HCT116 (cell line): Measurements from ENCODE around the gene SLC9A7. TPM values are rescaled to one million over a fixed set of nuclear protein-coding genes. Genes with fewer than 3 reads are reported as not detected.

Source experiments
- ATAC-seq: fragments of 200-7000 bp; cut with Tn5 transposase; 2 replicates; pipeline ENCODE4 v1.9.1; 2020; ENCODE audit warnings: mild to moderate bottlenecking, moderate library complexity
- BruUV-seq: library from RNA; stranded (reverse); fragments of 400-500 nt; replicated peaks from 2 replicates; lab custom pipeline; 2021; lab: Mats Ljungman, UMichigan
- CTCF ChIA-PET: fragments of 300-600 bp; sonication (Branson Sonifier 250); formaldehyde crosslinking; loops from one replicate; lab custom pipeline; 2021; ENCODE audit warnings: antibody characterized with exemption; lab: Charles Lee
- POLR2A ChIA-PET: fragments of 300-600, 350-600 bp; sonication (Branson Sonifier 250); formaldehyde crosslinking; loops from one replicate; lab custom pipeline; 2021; ENCODE audit warnings: antibody characterized with exemption; lab: Charles Lee
- RAD21 ChIA-PET, 2 experiments: fragments of 300-600 bp; sonication (Branson Sonifier 250); formaldehyde crosslinking; loops; one replicate each; lab custom pipeline; 2023; ENCODE audit warnings: low total read pairs in 2 of 2; ENCODE audit not compliant: uncharacterized antibody in 2 of 2, unreplicated experiment in 2 of 2, low non-redundant PET in 1 of 2; lab: Charles Lee
- DNase-seq: peaks from one replicate; pipeline ENCODE4 v3.0.0-alpha.2; 2010; ENCODE audit warnings: low read depth, low spot score
- H2AFZ ChIP-seq: fragments of 200-600 bp; shearing (Covaris generic), sonication (generic); 2 replicates; pipeline ENCODE4 v1.6.1; 2017; ENCODE audit warnings: low read depth, mixed run types, mixed read lengths, antibody characterized with exemption, low read length; ENCODE audit not compliant: poor library complexity, severe bottlenecking
- H3K27ac ChIP-seq: 2 replicates; pipeline ENCODE4 v1.5.1; 2012; ENCODE audit warnings: low read depth, low read length
- H3K27me3 ChIP-seq: fragments of 200-600 bp; sonication (generic); 2 replicates; pipeline ENCODE4 v1.6.1; 2016; ENCODE audit warnings: mixed run types, low read length, mixed read lengths; ENCODE audit not compliant: insufficient read depth
- H3K36me3 ChIP-seq, 2 experiments: fragments of 200-500 bp in 1 of 2; fragments of 200-600 bp in 1 of 2; sonication (Bioruptor generic) in 1 of 2; sonication (generic) in 1 of 2; 2 replicates each; pipeline versions ENCODE4 v1.5.1 to v1.6.1; 2014 to 2016; ENCODE audit warnings: low read length in 2 of 2, inconsistent platforms in 1 of 2, mixed read lengths in 1 of 2, mixed run types in 1 of 2; ENCODE audit not compliant: insufficient read depth in 2 of 2, control insufficient read depth in 1 of 2
- H3K4me1 ChIP-seq, 2 experiments: fragments of 200-600 bp in 1 of 2; sonication (generic) in 1 of 2; 2 replicates each; pipeline versions ENCODE4 v1.5.1 to v1.6.1; 2012 to 2017; ENCODE audit warnings: low read length in 2 of 2, inconsistent platforms in 1 of 2, mild to moderate bottlenecking in 1 of 2, mixed read lengths in 1 of 2, mixed run types in 1 of 2, moderate library complexity in 1 of 2; ENCODE audit not compliant: insufficient read depth in 2 of 2, control insufficient read depth in 1 of 2
- H3K4me2 ChIP-seq: fragments of 200-600 bp; sonication (generic); 2 replicates; pipeline ENCODE4 v1.6.1; 2017; ENCODE audit warnings: mixed run types, low read length, mixed read lengths
- H3K4me3 ChIP-seq, 2 experiments: fragments of 200-600 bp in 1 of 2; sonication (generic) in 1 of 2; replicated peaks in 1 of 2; 2 replicates each; pipeline ENCODE4 v1.5.1; 2011 to 2016; ENCODE audit warnings: low read length in 2 of 2, control low read depth in 1 of 2, low read depth in 1 of 2, mild to moderate bottlenecking in 1 of 2, mixed read lengths in 1 of 2, mixed run types in 1 of 2
- H3K79me2 ChIP-seq: fragments of 200-600 bp; sonication (generic); 2 replicates; pipeline ENCODE4 v1.6.1; 2017; ENCODE audit warnings: mild to moderate bottlenecking, mixed run types, low read length, moderate library complexity, mixed read lengths; ENCODE audit not compliant: insufficient read depth
- H3K9ac ChIP-seq: fragments of 200-600 bp; sonication (generic); 2 replicates; pipeline ENCODE4 v1.6.1; 2016; ENCODE audit warnings: low read length, mixed read lengths
- H3K9me2 ChIP-seq: fragments of 200-600 bp; sonication (generic), shearing (Covaris generic); 2 replicates; pipeline ENCODE4 v1.6.1; 2017; ENCODE audit warnings: mixed run types, mild to moderate bottlenecking, moderate library complexity; ENCODE audit not compliant: insufficient read depth
- H3K9me3 ChIP-seq, 2 experiments: fragments of 200-500 bp in 1 of 2; fragments of 200-600 bp in 1 of 2; sonication (Bioruptor generic) in 1 of 2; sonication (generic) in 1 of 2; 2 replicates each; pipeline ENCODE4 v1.6.1; 2014 to 2017; ENCODE audit warnings: low read length in 2 of 2, mixed read lengths in 2 of 2, inconsistent platforms in 1 of 2, low read depth in 1 of 2, mild to moderate bottlenecking in 1 of 2, mixed run types in 1 of 2, moderate library complexity in 1 of 2; ENCODE audit not compliant: control insufficient read depth in 1 of 2, insufficient read depth in 1 of 2
- H4K20me1 ChIP-seq: fragments of 200-600 bp; sonication (generic), shearing (Covaris generic); 2 replicates; pipeline ENCODE4 v1.6.1; 2017; ENCODE audit warnings: mixed run types, mild to moderate bottlenecking, moderate library complexity; ENCODE audit not compliant: insufficient read depth
- ATF3 ChIP-seq: IDR thresholded peaks from 2 replicates; pipeline ENCODE4 v1.6.1; 2012
- CBX3 ChIP-seq: IDR thresholded peaks from 2 replicates; pipeline ENCODE4 v1.6.1; 2012; ENCODE audit warnings: low read depth
- CEBPB ChIP-seq: IDR thresholded peaks from 2 replicates; pipeline ENCODE4 v1.6.1; 2012; ENCODE audit warnings: low read depth
- EGR1 ChIP-seq: IDR thresholded peaks from 2 replicates; pipeline ENCODE4 v1.6.1; 2012; ENCODE audit warnings: low read depth
- ELF1 ChIP-seq: IDR thresholded peaks from 2 replicates; pipeline ENCODE4 v1.6.1; 2012; ENCODE audit warnings: low read depth, borderline replicate concordance
- EZH2phosphoT487 ChIP-seq: fragments of 200-600 bp; IDR thresholded peaks from 2 replicates; pipeline ENCODE4 v1.6.1; 2018; ENCODE audit warnings: antibody characterized with exemption, borderline replicate concordance
- FOSL1 ChIP-seq: IDR thresholded peaks from 2 replicates; pipeline ENCODE4 v1.6.1; 2012; ENCODE audit warnings: low read depth
- POLR2AphosphoS5 ChIP-seq: IDR thresholded peaks from 2 replicates; pipeline ENCODE4 v1.6.1; 2011; ENCODE audit warnings: mild to moderate bottlenecking, low read depth, low read length, moderate library complexity
- REST ChIP-seq: IDR thresholded peaks from 2 replicates; pipeline ENCODE4 v1.6.1; 2012; ENCODE audit warnings: low read depth
- SP1 ChIP-seq: IDR thresholded peaks from 2 replicates; pipeline ENCODE4 v1.6.1; 2012; ENCODE audit warnings: low read depth
- SRF ChIP-seq: IDR thresholded peaks from 2 replicates; pipeline ENCODE4 v1.6.1; 2012; ENCODE audit warnings: low read depth
- YY1 ChIP-seq: IDR thresholded peaks from 2 replicates; pipeline ENCODE4 v1.6.1; 2011; ENCODE audit warnings: low read length, low read depth, moderate library complexity, mild to moderate bottlenecking; ENCODE audit not compliant: insufficient replicate concordance; ENCODE audit errors: extremely low read depth
- ZBTB33 ChIP-seq: IDR thresholded peaks from 2 replicates; pipeline ENCODE4 v1.6.1; 2011; ENCODE audit warnings: mild to moderate bottlenecking, low read length, moderate library complexity; ENCODE audit not compliant: insufficient replicate concordance; ENCODE audit errors: extremely low read depth
- ZFX ChIP-seq: fragments of 450-650 bp; IDR thresholded peaks from 2 replicates; pipeline ENCODE4 v1.6.1; 2017
- ZNF274 ChIP-seq: fragments of 200-500 bp; sonication (Bioruptor generic); IDR thresholded peaks from 2 replicates; pipeline ENCODE4 v1.6.1; 2014; ENCODE audit warnings: mild to moderate bottlenecking, low read depth, low read length, inconsistent platforms
- intact Hi-C: fragments of 100-400 bp; cut with micrococcal nuclease; formaldehyde crosslinking; loops from 2 replicates; pipeline ENCODE4 v1.10.0; 2022
- total RNA-seq: library from RNA; stranded (reverse); gene quantifications from one replicate; pipeline ENCODE4 v1.2.1, GENCODE V29; 2021; ENCODE audit not compliant: unreplicated experiment

The SLC9A7 gene
- total RNA-seq, 1 experiment from 2014 or later: 18.6 TPM

GRCh38 chrX:46597208-46597607 lies 161.7 kb downstream of the SLC9A7 start:
- no TSS peak for BruUV-seq
- Histone ChIP-seq H3K4me1 (no peaks in the 10 kb centered on the region), H3K4me2 (no peak overlapping the region), H3K9ac (no peak overlapping the region), H2AFZ (no peak overlapping the region), H3K36me3 (no peaks in the 10 kb centered on the region), H3K27ac (no peak overlapping the region), H3K4me3 (no peak overlapping the region), H4K20me1 (no peaks in the 10 kb centered on the region), H3K79me2 (peaks cover 5% of the 10 kb centered on the region; the same call in 1 of the 2 replicates), H3K27me3 (no peaks in the 10 kb centered on the region), H3K9me3 (no peaks in the 10 kb centered on the region), H3K9me2 (no peaks in the 10 kb centered on the region)
- POLR2A ChIA-PET: no interaction called here
- RAD21 ChIA-PET: no interaction called here
- ATAC-seq: no peak
- no peak for DNase-seq
- CTCF ChIA-PET: no interaction called here
- intact Hi-C loops: no loop called here
- TF ChIP-seq CBX3 (no peak), ELF1 (no peak)

- Histone ChIP-seq H3K4me3 (no peak overlapping the region), H2AFZ (no peak overlapping the region), H3K9me3 (no peaks in the 10 kb centered on the region), H3K4me1 (peaks cover 6 to 8% of the 10 kb centered on the region in 2 experiments), H3K9ac (no peak overlapping the region), H3K27ac (no peak overlapping the region), H4K20me1 (no peaks in the 10 kb centered on the region), H3K4me2 (no peak overlapping the region), H3K36me3 (no peaks in the 10 kb centered on the region), H3K9me2 (no peaks in the 10 kb centered on the region), H3K79me2 (peaks cover 8% of the 10 kb centered on the region; the same call in 1 of the 2 replicates), H3K27me3 (no peaks in the 10 kb centered on the region)
- POLR2A ChIA-PET: no interaction called here
- intact Hi-C loops: no loop called here
- RAD21 ChIA-PET: no interaction called here
- ATAC-seq: no peak
- no TSS peak for BruUV-seq
- no peak for DNase-seq
- CTCF ChIA-PET: no interaction called here
- TF ChIP-seq FOSL1 (no peak), POLR2AphosphoS5 (no peak), YY1 (no peak), CBX3 (no peak), SP1 (no peak), EZH2phosphoT487 (no peak), SRF (no peak), EGR1 (no peak), REST (no peak), ZFX (no peak), ZNF274 (no peak), ATF3 (no peak), ZBTB33 (no peak), CEBPB (no peak)
Observed at GRCh38 chrX:46595084-46595483, 163.8 kb downstream of the SLC9A7 start.
